ENCODE measurements around the gene VN1R5.
"Not testable (repeated sequence)": the region's sequence is repeated elsewhere in the genome, so short reads cannot be mapped to it uniquely, and the experiment has no call there.

Gene VN1R5

DNA sequence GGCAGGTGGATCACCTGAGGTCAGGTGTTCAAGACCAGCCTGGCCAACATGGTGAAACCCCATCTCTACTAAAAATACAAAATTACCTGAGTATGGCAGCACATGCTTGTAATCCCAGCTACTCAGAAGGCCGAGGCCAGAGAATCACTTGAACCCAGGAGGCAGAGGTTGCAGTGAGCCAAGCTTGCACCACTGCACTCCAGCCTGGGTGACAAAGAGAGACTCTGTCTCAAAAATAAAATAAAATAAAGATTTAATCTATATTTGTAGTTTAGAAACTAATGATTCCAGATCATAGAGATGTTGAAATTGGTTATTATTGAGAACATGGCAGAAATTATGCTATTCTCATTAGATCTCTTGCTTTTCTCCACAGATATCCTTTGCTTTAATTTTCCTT, at the start of gene VN1R5:
Gene VN1R5 (plus strand): TSS at position 301 of the 400 bp plus-strand sequence.
- DNase-seq (ENCODE audit: low read depth); H3K4me3 ChIP-seq (ENCODE audit: low read depth, low read length): not testable (repeated sequence)

DNA sequence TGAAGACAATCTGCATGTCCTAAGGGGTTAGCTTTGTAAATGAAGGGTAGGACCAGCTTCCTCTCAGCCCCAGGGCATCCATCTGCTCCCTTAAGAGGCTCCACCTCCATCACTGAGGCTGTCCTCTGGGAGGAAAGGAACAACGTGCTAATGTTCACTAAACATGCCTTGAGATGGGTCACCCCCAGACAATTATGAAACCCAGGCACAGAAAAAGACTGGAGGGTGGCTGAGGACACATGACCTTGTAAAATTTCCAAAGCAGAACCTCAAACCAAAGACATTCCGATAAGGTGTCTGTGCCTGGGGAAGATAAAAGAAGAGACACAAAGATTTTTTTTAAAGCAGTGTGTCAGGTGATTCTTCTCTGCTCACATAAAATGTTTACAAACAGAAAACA, 46.5 kb upstream of the VN1R5 start:
- H3K4me3 ChIP-seq (ENCODE audit: low read depth, low read length): peak overlapping the region; percentile 98
- TF ChIP-seq, protein P1, sequence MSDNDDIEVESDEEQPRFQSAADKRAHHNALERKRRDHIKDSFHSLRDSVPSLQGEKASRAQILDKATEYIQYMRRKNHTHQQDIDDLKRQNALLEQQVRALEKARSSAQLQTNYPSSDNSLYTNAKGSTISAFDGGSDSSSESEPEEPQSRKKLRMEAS (IDR thresholded peaks at IDR 0.05; ENCODE audit: low read depth, low read length): no peak
- TF ChIP-seq MYC (IDR thresholded peaks at IDR 0.05; ENCODE audit: low read depth, low read length) (no peak), POLR2A (IDR thresholded peaks at IDR 0.05; ENCODE audit: extremely low read depth, insufficient read length) (no peak)
- TF ChIP-seq, protein P2, sequence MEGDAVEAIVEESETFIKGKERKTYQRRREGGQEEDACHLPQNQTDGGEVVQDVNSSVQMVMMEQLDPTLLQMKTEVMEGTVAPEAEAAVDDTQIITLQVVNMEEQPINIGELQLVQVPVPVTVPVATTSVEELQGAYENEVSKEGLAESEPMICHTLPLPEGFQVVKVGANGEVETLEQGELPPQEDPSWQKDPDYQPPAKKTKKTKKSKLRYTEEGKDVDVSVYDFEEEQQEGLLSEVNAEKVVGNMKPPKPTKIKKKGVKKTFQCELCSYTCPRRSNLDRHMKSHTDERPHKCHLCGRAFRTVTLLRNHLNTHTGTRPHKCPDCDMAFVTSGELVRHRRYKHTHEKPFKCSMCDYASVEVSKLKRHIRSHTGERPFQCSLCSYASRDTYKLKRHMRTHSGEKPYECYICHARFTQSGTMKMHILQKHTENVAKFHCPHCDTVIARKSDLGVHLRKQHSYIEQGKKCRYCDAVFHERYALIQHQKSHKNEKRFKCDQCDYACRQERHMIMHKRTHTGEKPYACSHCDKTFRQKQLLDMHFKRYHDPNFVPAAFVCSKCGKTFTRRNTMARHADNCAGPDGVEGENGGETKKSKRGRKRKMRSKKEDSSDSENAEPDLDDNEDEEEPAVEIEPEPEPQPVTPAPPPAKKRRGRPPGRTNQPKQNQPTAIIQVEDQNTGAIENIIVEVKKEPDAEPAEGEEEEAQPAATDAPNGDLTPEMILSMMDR (IDR thresholded peaks at IDR 0.05; ENCODE audit: low read depth, low read length): no peak
- DNase-seq (ENCODE audit: low read depth): peak; percentile 74

DNA sequence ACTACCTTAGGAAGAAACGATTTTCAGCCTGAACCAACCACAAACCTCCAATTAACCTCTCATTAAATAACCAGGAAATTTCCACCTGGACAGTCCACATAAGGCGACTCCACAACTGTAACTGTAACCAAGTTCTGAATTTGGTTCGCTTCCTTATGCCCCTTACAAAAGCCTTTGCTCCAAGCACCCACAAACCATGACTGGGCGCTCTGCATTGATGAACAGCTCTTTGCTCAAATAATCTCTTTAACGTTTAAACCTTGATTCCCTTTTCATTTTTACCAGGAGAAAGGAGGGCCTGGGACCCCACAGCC, 45.9 kb upstream of the VN1R5 start:
- TF ChIP-seq, protein P2 (IDR thresholded peaks at IDR 0.05; ENCODE audit: low read depth, low read length): no peak
- TF ChIP-seq, protein P1 (IDR thresholded peaks at IDR 0.05; ENCODE audit: low read depth, low read length): no peak
- no peak for TF ChIP-seq MYC (IDR thresholded peaks at IDR 0.05; ENCODE audit: low read depth, low read length)
- TF ChIP-seq POLR2A (IDR thresholded peaks at IDR 0.05; ENCODE audit: extremely low read depth, insufficient read length): no peak
- no peak for DNase-seq (ENCODE audit: low read depth)

DNA sequence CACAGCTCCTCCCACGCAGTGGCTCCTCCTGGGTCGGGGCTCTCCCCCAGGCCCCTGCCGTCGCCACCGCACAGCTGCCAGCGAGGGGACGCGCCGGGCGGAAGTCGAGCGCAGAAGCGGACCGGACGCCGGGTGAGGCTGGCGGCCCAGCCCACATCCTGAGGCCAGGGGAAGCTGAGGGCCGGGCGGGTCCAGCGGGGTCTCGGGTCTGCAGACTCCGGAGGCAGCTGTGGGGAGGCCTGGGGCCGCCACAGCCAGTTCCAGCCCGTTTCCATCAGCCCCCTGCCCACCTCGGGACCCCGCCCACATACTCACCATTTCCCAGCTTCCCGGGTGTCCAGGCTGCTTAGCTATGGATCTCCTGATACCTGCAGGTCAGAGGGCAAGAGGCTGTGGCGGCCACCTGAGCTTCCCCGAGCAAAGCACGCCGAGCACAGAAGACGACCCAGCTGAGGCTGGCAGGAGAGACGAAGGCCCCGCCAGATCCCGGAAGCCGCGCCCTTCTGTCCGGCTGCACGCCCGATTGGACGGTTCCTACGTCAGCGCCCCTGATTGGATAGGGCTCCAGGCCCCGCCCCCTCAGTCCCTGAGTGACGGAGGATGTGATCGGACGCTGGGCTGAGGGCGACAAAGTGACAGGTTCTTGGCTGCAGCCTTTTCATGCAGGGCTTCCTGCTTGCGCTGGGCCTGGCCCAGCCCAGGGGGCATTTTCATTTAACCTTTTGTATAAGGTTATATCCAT, 45.3 kb upstream of the VN1R5 start:
- DNase-seq (ENCODE audit: low read depth): peak; percentile 98
- TF ChIP-seq POLR2A (IDR thresholded peaks at IDR 0.05; ENCODE audit: extremely low read depth, insufficient read length): peak; percentile 84
- TF ChIP-seq MYC (IDR thresholded peaks at IDR 0.05; ENCODE audit: low read depth, low read length): peak; percentile 47
- TF ChIP-seq, protein P2 (IDR thresholded peaks at IDR 0.05; ENCODE audit: low read depth, low read length): no peak
- TF ChIP-seq, protein P1 (IDR thresholded peaks at IDR 0.05; ENCODE audit: low read depth, low read length): peak; percentile 48
- H3K4me3 ChIP-seq (ENCODE audit: low read depth, low read length): peak overlapping the region; percentile 98

More for the DNA sequence above, 45.9 kb upstream of the VN1R5 start:
- peak overlapping the region; percentile 98 for H3K4me3 ChIP-seq (ENCODE audit: low read depth, low read length)

DNA sequence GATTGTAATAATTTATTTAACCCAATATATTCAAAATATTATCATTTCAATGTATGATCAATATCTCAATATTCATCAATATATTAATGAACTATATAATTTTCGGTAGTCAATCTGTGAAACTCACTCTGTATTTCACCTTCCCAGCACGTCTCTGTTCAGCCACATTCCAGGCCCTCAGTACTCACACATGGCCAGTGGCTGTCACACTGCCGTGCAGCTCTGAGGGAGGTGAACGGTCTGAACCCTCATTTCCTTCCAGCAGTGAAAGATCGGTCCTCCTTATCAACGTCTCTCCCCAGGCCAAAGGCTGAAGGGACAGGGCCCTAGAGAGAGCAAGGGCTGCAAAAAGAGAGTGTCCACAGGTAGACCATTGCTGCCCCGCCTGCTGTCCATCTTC, 44.5 kb upstream of the VN1R5 start:
- TF ChIP-seq, protein P2 (IDR thresholded peaks at IDR 0.05; ENCODE audit: low read depth, low read length): no peak
- TF ChIP-seq POLR2A (IDR thresholded peaks at IDR 0.05; ENCODE audit: extremely low read depth, insufficient read length): no peak
- peak; percentile 11 for DNase-seq (ENCODE audit: low read depth)
- H3K4me3 ChIP-seq (ENCODE audit: low read depth, low read length): no peak overlapping the region

DNA sequence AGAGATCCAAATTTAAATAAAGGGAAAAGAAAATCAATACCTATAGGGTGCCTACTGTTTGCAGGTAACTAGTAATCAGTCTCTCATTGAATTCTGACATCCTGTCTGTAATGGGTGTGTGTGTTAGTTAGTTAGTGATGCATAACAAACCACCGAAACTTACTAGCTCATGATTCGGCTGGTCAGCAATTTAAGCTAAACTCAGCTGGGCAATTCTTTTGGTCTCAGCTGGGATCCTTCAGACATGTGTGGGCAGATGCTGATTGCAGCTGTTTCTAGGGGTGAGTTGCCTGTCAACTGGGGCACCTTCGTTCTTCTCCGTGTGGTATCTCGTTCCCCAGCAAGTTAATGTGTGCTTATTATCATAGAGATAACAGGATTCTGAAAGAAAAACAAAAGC, 43.9 kb upstream of the VN1R5 start:
- TF ChIP-seq, protein P2 (IDR thresholded peaks at IDR 0.05; ENCODE audit: low read depth, low read length): no peak
- TF ChIP-seq MYC (IDR thresholded peaks at IDR 0.05; ENCODE audit: low read depth, low read length) (no peak), POLR2A (IDR thresholded peaks at IDR 0.05; ENCODE audit: extremely low read depth, insufficient read length) (no peak)
- TF ChIP-seq, protein P1 (IDR thresholded peaks at IDR 0.05; ENCODE audit: low read depth, low read length): no peak
- no peak overlapping the region for H3K4me3 ChIP-seq (ENCODE audit: low read depth, low read length)
- no peak for DNase-seq (ENCODE audit: low read depth)
